ENCODE results near the gene PTPRK.

DNA sequence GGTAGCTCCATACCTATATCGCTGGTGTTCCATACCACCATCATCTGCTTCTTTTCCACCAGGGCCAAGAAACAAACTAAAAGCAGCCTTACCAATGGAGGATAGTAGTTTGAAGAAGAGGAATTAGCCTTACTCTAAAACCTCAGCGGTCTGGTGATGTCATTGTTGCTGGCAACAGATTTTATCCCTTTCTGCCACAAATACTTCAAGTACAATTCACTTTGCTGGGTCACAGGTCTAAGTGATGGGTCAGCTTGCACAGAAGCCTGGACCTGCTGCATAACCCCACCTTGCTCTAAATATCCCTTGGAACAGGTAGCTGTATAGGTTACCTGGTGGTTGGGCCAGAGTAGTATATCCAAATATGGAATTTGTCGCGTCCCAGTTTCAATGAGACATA, 566.3 kb downstream of the PTPRK start:
- TF ChIP-seq POLR2A (IDR thresholded peaks at IDR 0.05), result no peak
- TF ChIP-seq, protein P1, sequence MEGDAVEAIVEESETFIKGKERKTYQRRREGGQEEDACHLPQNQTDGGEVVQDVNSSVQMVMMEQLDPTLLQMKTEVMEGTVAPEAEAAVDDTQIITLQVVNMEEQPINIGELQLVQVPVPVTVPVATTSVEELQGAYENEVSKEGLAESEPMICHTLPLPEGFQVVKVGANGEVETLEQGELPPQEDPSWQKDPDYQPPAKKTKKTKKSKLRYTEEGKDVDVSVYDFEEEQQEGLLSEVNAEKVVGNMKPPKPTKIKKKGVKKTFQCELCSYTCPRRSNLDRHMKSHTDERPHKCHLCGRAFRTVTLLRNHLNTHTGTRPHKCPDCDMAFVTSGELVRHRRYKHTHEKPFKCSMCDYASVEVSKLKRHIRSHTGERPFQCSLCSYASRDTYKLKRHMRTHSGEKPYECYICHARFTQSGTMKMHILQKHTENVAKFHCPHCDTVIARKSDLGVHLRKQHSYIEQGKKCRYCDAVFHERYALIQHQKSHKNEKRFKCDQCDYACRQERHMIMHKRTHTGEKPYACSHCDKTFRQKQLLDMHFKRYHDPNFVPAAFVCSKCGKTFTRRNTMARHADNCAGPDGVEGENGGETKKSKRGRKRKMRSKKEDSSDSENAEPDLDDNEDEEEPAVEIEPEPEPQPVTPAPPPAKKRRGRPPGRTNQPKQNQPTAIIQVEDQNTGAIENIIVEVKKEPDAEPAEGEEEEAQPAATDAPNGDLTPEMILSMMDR (IDR thresholded peaks at IDR 0.05), result no peak
